Stimulated activated CD8-positive, alpha-beta memory T cell treated with anti-CD3 and anti-CD28 coated beads, Interleukin-7, amount 100 ng/mL, for 48 hours (primary cell): ENCODE data around the gene EIF2S2.

Experiments
- DNase-seq, 2 donors: peaks; one replicate each; pipeline ENCODE4 v3.0.0-alpha.2; 2020; ENCODE audit warnings: low read depth in 1 of 2; ENCODE audit errors: extremely low read depth in 1 of 2

EIF2S2 gene

DNA sequence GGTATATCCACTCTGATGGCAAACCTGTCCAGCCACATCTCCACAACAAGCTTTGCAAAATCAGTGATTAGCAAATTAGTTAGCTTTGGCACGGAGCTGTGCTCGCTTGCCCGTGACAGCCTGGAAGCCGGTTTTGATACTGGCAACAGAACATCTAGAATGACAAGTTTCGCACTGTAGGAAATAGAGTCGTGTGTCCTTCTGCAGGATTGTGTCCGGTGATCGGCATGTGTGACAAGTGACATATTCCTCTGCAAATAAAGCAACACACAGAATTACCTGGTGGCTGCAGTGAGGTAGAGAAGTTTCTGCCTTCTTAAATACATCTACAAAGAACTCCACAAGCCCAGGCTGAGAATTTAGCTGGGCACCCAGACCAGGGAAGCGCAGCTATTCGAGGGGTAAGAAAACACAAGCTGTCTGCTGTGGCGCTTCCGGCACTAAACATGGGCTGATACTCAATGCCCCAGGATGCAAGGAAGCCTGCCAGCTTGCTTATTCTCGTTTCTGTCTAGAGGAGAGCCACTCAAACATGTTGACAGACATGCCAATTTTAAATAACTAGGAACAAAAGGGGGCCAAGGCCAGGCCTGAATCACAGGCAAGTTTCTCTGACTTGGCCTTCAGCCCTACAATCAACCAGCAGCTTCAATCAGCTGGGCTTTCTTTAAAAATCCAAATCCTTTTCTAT is 22.2 kb downstream of the EIF2S2 start:
- DNase-seq = no peak

DNA sequence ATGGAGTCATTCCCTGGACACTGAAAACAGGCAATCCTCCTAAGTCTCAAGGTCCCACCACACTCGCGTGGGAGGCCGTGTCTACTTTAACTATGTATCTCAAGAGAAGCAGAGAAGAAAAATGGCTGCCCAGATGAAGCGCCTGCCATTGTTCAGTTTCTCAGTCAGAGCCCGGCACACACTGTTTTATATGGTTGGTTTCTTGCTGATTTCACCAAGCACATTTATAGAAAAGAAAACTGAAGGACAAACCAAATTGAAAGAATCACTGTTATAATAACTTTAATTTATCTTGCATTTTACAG is 22.9 kb downstream of the EIF2S2 start:
- DNase-seq = no peak

DNA sequence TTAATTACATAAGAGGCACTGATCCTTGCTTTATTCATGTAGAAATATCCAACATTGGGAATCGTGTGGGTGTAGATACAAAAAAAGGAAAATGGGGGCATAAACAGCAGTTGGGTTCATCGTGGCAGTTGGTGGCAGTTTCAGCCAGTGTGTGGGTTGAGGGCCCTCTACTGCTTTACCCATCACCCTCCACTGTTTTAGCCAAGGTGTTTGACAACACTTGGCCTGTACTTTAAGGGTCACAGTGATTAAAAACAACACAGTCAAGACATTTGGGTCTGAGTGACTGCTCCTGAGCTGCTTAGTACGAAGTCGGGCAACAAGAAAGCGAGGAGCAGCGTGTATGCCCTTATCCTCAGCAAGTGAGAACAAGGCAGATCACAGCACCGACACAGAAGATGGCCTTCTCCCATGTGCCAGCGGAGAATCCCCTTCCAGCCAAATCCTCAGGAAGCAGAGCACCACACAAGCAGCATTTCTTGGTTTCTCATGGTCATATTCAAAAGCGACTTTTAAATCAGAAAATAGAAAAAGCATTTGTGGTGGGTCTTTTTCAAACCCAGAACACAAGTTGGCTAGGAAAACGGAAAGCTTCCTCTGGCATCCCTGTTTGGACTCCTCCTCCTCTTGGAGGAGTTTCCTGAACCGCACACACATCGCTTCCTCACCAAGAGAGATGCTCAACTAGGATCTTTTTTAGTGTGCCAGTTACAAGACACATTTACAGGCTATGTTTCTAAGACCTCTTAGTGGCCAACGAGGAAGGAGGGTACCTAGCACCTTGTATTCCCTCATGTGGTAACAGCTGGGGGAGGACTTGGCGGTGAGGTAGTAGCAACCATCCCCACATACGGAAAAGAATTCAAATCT is 23.5 kb downstream of the EIF2S2 start:
- DNase-seq = no peak

DNA sequence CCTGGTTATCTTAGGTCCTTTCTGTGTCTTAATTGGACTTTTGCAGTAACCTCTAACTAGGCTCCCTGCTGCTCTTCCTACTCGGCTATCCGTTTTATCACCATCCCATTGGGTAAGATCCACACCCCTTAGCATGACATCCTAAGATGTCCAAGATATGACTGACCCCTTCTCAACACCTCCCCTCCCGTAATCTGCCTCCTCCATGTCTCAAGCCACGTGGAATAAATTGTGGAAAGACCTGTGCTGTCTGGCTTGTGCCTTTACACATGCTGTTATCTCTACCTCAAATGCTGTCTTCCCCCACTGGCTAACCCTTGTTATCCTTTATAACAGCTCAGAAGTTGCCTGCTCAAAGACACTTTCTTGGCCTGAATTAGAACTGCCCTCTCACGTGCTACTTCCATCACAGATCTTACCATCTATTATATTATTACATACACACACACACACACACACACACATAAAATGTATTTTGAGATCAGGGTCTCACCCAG is 26.5 kb downstream of the EIF2S2 start:
- DNase-seq = no peak

DNA sequence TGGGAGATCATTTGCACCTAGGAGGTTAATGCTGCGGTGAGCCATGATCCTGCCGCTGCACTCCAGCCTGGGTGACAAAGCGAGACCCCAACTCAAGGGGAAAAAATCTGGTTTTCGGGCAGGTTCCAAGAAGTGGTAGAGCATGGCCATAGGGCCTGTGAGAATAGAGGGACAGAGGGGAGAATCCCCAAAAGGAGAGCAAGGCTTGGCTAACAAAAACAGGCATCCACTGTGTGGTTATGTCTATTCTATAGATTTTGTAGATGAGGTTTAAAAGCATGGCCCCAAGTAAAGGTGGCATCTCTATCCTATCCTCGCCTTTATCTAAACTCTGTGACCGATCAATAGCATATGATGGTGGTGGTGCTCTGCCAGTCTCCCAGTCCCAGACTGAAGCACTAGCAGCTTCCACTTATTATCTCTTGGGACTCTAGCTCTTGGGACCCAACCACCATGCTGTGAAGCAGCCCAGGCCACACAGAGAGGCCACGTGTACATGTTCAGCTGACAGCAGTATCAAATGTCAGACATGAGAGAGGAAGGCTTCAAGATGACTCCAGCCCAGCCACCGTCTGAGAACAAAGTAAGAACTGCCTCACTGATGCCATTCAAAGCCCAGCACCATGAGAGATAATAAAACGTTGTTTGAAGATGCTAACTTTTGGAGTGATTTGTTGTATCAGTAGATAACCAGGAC is 27.7 kb downstream of the EIF2S2 start:
- DNase-seq = no peak

DNA sequence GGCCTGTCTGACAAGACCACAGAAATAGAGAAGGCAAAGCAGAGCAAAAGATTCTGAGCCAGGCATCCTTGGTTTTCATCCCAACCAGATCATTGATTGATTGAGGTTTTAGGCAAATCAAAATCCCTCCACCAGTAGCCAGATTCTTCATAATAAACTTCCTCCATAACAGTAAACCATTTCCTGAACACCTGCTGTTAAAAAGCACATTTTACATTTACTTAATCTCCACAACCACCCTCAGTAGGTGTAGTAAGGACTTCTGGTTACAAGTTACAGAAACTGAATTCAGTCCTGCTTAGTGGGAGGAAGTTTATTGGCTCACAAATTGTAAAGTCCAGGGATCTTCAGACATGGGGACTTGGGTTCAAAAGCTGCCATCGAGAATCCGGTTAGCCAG is 28.3 kb downstream of the EIF2S2 start:
- DNase-seq = no peak

DNA sequence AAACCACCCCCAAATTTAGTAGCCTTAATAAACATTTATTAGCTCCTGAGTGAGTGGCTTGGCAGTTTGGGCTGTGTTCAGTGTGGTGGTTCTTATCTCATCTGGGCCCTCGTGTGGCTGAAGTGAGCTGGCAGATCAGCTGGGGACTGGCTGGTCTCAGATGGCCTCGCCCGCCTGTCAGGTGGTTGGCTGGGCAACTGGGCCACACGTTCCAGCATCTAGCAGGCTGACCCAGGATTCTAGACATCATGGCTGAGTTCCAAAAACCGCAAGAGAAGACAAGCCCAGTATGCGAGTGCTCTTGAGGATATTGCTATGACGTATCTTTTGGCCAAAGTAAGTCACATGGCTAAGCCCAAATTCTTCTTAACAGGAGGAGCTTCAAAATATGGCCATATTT is 28.9 kb downstream of the EIF2S2 start:
- no peak for DNase-seq

DNA sequence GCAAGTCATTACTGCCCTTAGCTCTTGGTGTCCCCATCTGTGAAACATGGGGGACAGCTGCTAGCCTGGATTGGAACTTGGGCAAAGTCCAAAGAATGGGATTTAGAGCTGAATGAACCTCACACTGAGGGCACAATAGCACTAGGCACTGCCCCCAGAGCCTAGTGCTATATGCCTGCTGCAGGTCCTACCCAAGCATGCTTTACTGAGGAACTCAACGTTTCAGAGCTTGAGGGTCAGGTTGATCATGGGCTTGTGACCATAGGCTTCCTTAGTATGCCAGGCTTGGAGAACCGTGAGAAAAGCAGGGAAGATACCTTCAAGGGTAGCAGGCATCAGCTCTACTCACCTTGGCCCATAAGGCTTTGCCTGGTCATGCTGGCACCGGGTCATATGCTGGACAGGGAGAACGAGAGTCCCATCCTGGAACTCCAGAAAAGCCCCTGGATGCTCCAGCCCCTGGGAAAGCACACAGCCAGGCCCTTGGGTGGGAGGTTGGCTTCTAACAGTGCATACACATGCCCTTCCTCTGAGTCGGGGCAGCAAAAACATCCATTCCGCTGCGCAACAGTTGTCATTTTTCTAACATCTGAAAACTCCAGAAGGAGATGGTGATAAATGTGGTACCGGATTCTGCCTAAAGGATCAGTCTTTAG is 29.7 kb downstream of the EIF2S2 start:
- DNase-seq = no peak

DNA sequence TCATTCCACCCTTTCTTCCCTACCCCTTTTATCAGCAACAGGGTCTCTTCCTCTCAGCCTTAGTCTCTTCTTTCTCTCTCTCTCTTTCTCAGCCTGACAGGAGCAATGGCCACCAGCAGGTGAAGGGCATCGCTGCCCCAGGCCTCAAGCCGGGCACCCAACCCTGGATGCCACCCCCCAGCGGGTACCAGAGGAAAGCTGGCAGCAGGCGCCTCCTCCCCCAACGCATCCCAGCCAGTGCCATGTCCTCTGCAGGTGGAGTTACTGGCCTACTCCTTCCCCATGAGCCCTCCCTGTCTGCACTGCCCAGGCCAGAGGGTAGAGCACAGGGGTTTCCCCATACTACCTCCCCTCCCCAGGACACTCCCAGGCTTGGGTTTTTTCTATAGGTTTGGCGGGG is 32.2 kb downstream of the EIF2S2 start:
- no peak for DNase-seq

DNA sequence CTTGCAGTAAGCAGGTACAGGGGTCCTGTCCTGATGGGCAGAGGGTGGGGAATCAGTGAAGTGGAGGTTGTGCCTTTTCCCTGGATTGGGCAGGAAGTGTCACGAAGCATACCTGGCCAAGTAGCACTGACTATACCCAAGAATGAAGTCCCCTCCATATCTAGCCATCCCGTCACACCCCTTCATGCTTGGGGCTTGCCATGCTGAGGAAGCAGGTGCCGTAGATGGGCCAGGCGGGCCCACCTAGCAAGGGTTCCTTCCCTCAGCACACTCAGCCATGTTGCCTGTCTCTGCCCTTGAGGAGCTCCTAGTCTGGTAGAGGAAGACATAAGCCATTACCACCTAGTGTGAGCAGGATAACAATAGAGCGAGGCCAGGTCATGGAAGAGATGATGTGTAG is 33.5 kb downstream of the EIF2S2 start:
- DNase-seq = no peak

DNA sequence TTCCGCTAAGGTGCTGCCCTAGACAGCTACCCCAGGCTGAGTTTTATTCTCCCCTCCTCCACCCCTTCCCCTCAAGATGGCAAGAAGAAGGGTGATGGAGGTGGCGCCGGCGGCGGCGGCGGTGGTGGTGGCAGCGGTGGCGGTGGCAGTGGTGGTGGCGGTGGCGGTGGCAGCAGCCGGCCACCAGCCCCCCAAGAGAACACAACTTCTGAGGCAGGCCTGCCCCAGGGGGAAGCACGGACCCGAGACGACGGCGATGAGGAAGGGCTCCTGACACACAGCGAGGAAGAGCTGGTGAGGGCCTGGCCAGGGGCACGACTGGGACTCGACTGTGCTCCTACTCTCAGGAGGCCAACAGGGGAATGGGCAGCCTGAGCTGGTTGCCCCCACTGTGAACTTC is 35.1 kb downstream of the EIF2S2 start:
- DNase-seq = no peak

DNA sequence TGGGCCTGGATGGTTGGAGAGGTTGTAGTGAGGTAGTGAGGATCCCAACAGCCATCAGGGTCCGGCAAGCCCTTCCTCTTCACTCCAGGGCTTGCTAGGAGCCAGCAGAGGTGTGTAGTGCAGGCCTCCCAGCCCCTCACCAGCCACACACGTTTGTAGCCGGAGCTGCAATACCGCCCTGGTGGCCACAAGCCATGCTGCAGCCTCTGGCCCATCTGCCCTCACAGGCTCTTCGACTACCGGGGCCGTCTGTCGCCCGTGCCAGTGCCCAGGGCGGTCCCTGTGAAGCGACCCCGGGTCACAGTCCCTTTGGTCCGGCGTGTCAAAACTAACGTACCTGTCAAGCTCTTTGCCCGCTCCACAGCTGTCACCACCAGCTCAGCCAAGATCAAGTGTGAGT is 36.4 kb downstream of the EIF2S2 start:
- DNase-seq = no peak

DNA sequence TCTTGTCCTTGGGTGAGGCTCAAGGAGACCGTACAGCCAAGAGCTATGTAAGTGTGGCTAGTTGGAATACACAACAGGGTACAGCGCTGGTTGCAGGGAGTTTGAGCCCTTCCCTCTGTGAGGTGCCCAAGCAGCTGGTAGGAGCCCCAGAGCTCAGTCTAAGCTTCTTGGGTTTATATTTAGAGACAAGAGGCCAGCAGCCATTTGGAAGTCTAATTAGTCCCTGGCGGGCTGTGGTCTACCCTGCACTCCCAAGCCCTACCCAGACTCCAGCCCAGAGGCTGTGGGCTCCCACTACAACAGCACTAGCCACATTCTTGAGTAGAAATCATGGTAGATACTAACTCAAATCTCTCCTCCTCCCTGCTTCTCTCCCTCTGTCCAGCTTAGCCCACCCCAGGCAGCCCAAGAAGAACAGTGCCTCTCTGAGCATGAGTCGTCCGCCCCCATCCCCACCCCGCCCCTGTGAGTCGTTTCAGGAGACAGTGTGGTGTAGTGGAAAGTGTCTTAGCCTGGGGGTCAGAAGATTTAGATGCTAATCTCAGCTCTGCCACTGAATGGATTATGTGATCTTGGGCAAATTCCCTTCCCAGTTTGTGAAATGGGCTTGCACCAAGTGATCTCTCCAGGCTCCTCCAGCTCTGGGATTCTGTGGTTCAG is 37.8 kb downstream of the EIF2S2 start:
- DNase-seq = peak; percentile 19 to 42

DNA sequence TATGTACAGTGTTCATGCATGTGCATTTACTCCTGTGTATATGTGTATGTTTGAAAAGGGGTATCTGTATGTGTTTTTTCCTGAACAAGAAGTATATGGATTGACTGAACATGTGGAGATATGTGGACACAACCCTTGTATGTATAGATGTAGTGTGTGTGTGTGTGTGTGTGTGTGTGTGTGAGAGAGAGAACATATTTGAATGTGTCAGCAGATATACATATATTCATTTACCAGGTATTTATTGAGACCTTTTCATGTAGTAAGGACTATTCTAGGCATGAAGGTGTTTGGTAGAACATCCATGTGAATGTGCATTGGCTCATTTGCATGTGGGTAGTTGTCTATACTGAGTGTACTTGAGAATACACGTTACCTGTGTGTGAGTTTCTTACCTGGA is 39.3 kb downstream of the EIF2S2 start:
- DNase-seq = no peak

DNA sequence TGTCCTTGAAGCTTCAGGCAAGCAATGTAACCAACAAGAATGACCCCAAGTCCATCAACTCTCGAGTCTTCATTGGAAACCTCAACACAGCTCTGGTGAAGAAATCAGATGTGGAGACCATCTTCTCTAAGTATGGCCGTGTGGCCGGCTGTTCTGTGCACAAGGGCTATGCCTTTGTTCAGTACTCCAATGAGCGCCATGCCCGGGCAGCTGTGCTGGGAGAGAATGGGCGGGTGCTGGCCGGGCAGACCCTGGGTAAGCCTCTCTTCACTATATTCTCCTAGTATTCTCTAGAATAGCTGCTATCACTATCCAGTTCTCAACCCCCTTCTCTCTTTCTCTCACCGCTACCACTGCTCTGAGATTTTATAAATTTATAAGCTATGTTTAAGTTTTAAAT is 40.0 kb downstream of the EIF2S2 start:
- DNase-seq = no peak

DNA sequence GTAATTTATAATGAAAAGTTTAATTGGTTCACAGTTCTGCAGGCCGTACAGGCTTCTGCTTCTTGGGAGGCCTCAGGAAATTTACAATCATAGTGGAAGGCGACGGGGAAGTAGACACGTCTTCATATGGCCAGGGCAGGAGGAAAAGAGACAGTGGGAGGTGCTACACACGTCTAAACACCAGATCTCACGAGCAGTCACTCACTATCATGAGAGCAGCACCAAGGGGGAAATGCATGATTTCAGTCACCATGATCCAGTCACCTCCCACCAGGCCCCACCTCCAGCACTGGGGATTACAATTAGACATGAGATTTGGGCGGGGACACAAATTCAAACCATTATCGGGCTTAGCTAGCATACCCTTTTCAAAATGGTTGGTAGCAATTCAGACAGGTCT is 41.2 kb downstream of the EIF2S2 start:
- no peak for DNase-seq

DNA sequence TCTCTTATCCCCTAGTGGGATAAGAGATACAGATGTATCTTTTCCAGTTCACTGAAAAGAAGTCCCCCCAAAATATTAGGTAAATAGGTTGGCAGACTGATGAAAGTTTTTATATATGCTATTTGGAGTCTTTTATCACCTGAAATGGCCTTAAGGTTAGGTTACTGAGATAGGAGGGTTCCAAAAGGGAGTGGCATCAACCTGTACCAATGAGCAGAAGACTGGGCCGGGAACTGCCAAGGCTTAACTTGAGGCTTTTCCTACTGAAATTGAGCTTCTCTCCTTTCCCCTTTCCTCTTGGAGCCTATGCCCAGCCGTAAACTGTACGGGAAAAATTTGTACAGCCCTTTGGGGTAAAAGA is 42.0 kb downstream of the EIF2S2 start:
- no peak for DNase-seq

DNA sequence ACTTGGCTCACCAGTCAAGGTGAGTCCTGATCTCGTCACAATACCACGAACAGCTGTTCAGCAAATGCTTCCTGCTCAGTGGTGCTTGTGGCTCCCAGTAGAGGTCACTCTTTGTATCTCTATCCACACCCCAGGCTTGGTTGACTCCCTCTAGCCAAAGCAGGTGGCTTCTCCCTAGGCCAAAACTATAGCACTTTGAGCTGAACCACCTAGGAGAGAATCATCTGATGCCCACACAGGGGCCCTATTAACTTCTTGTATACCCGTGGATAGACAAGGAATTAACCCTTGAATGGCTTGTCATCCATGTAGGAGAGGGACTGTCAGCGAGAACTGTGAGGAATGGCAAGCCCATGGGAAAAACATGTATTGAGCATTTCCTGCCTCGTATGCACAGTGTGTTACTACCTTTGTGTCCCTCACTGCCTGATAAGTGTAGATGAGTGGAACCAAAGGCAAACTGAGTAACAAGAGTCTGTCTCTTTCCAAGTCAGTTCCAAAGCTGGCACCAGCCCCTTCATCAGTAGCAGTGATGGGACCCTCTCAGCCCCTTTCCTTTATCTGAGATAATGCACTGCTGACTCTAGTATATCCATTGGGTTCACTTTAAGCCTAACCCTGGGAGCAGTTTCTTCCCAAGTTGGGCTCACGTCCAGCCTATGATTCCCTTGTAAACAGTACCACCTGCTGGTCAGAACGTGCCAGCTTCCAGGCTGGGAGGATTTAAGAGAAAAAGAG is 42.5 kb downstream of the EIF2S2 start:
- no peak for DNase-seq

DNA sequence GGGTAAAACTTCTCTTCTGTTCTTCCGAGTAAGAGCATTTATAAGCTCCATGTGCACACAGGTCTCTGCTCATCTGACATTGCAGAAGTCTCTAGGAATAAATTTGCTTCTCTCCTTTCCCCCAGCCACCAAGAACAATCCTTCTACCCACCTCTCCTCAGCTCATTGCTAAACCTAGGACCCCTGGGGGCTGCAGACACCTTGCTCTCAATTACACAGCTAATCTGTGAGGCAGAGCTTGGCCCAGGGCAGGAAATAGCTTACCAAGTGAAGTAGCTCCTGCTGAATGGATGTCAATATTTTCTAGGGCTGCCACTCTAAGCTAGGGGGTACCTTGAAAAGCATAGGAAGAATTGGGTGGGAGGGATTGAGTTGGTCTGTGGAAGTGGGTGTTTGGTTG is 44.0 kb downstream of the EIF2S2 start:
- no peak for DNase-seq

DNA sequence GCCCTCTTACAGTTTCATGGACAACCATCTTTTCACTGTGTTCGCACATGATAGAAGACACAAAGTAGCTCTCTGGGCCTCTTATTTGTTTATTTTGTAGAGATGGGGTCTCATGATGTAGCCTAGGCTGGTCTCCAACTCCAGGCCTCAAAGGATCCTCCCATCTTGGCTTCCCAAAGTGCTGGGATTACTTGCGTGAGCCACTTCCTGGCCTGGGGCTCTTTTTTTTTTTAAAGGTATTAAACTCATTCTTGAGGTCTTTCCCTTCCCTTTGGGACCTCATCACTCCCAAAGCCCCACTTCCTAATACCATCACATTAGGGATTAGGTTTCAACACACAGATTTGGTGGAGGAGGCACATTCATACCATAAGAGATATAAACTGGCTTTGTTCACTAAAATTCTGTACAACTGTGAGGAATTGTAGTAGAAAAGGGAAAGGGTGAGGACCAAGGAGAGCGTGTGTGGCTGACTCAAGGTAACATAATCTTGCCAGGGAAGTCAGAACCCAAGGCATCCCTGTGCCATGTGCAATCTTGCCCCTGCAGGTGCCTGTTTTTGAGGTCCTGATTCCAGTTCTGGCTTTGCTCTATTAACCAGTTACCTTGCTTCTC is 45.5 kb downstream of the EIF2S2 start:
- DNase-seq = no peak
